HL-60 (cell line): ENCODE measurements around the gene IFNA21.
"Not testable (repeated sequence)": the region's sequence is repeated elsewhere in the genome, so short reads cannot be mapped to it uniquely, and the experiment has no call there.

Experiments used
- CTCF ChIP-seq: IDR thresholded peaks from one replicate; pipeline ENCODE4 v1.5.1; 2011; ENCODE audit warnings: low read length, control low read depth, inconsistent platforms; ENCODE audit not compliant: insufficient read depth
- GABPA ChIP-seq: IDR thresholded peaks from 2 replicates; pipeline ENCODE4 v1.6.1; 2012; ENCODE audit warnings: low read depth
- POLR2AphosphoS5 ChIP-seq: IDR thresholded peaks from 2 replicates; pipeline ENCODE4 v1.6.1; 2012; ENCODE audit warnings: low read depth
- SPI1 ChIP-seq: IDR thresholded peaks from 2 replicates; pipeline ENCODE4 v1.6.1; 2012; ENCODE audit warnings: low read depth, mild to moderate bottlenecking, borderline replicate concordance
- TF ChIP-seq, protein P1 (sequence below): IDR thresholded peaks from 2 replicates; pipeline ENCODE4 v1.6.1; 2012; ENCODE audit warnings: low read depth; ENCODE audit not compliant: insufficient replicate concordance

- TF ChIP-seq POLR2AphosphoS5, CTCF, GABPA, SPI1: not testable (repeated sequence)
- TF ChIP-seq, protein P1, sequence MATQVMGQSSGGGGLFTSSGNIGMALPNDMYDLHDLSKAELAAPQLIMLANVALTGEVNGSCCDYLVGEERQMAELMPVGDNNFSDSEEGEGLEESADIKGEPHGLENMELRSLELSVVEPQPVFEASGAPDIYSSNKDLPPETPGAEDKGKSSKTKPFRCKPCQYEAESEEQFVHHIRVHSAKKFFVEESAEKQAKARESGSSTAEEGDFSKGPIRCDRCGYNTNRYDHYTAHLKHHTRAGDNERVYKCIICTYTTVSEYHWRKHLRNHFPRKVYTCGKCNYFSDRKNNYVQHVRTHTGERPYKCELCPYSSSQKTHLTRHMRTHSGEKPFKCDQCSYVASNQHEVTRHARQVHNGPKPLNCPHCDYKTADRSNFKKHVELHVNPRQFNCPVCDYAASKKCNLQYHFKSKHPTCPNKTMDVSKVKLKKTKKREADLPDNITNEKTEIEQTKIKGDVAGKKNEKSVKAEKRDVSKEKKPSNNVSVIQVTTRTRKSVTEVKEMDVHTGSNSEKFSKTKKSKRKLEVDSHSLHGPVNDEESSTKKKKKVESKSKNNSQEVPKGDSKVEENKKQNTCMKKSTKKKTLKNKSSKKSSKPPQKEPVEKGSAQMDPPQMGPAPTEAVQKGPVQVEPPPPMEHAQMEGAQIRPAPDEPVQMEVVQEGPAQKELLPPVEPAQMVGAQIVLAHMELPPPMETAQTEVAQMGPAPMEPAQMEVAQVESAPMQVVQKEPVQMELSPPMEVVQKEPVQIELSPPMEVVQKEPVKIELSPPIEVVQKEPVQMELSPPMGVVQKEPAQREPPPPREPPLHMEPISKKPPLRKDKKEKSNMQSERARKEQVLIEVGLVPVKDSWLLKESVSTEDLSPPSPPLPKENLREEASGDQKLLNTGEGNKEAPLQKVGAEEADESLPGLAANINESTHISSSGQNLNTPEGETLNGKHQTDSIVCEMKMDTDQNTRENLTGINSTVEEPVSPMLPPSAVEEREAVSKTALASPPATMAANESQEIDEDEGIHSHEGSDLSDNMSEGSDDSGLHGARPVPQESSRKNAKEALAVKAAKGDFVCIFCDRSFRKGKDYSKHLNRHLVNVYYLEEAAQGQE: not testable (repeated sequence)
These were observed 44.3 kb upstream of the IFNA21 start for GRCh38 chr9:21210782-21211181.
